Raji (cell line): ENCODE measurements around the gene PLEKHB1.

Experiments used
- POLR2A ChIP-seq: IDR thresholded peaks from 2 replicates; pipeline ENCODE4 v1.6.1; 2011; ENCODE audit warnings: low read depth, low read length, control low read depth; ENCODE audit not compliant: insufficient read depth

PLEKHB1 gene

DNA sequence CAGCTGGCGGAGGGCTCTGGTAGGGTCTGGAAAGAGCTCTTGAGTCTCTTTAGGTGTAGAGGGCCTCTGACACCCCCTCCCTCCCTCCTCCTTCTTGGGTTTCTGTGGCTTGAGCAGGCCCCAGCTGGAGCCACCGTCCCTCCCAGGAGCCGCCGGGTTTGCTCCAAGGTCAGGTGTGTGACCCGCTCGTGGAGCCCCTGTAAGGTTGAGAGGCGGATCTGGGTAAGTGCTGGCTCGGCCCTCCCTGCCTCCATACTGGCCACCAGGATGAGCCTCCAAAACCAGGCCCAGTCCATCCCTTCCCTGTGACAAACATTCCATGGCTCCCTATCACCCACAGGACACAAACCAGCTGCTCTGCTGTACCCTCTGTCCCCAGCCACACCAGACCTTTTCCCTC, 9.3 kb downstream of the PLEKHB1 start:
- no peak for TF ChIP-seq POLR2A

- no peak for TF ChIP-seq POLR2A
Observed at GRCh38 chr11:73656985-73657384, 10.6 kb downstream of the PLEKHB1 start.

DNA sequence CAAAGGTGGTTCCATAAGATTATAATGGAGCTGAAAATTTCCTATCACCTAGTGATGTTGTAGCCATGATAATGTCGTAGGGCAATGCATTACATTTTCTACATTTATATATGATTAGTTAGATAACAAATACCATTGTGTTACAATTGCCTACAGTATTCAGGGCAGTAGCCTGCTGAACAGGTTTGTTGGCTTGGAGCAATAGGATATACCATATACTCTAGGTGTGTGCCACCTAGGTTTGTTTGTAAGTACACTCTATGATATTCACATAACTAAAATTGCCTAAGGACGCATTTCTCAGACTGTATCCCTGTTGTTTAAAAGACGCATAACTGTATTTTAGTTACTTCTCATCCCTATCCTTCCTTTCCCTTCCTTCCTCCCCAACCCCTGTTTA, 13.6 kb downstream of the PLEKHB1 start:
- TF ChIP-seq POLR2A: no peak

- no peak for TF ChIP-seq POLR2A
Observed at GRCh38 chr11:73660497-73661034, 14.2 kb downstream of the PLEKHB1 start.

DNA sequence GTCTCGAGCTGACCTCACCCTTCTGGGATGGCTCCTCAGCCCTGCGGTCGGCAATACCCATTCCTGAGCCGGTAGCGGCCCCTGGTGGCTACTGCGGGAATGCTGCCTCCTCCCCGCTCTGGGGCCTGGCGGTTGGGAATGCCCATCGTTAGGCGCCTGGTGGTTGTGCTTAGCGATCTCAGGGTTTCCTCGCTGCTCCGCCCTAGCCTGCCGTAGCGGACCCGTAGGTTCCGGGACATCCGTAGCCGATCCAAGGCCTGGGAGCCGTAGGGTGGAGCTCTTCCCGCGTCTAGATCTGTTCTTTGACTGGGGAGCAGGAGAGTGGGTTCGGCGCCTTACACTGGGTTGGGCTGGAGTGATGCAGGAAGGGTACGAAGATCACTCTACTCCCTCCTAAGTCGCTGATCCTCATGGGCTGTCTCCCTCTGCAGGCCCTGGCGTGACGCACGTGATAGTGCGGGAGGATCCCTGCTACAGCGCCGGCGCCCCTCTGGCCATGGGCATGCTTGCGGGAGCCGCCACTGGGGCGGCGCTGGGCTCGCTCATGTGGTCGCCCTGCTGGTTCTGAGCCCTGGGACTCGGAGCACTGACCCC, 14.8 kb downstream of the PLEKHB1 start:
- TF ChIP-seq POLR2A: no peak

- TF ChIP-seq POLR2A: no peak
Observed at GRCh38 chr11:73662445-73663157, 16.2 kb downstream of the PLEKHB1 start.

DNA sequence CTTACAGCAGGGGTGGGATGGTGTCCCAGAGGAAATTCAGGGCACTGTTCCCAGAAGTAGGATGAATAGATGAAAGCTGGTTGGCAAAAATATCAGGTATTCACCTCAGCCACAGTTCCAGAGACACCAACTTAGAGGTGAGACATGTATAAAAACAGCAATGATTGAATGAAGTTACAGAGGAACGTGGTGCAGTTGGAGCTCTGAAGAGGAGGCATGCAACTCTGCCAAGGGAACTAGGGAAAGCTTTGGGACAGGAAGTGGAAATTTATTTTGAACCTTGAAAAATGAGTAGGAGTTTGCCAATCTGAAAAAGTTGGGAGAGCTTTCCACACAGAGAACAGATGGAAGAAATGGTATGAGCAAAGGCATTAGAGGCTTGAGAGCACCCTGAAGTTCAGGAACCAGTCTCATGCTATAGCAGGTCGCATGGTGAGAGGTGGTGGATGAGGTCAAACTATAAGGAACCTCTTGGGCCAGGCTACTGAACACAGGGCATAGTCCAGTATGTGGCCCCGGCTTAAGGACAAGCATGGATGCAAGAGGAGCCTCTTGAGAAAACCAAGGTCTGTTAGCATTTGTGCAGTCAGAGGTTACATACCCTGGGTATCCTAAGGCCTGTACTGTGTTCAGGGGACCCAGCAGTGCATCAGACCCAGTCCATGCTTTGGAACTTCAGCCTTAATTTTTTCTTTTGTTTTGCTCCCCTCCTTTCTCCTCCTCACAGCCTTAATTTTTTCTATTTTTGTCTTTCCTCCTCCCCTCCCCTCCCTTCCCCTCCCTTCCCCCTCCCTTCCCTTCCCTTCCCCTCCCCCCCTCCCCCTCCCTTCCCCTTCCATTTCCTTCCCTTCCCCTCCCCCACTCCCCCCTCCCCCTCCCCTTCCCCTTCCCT, 17.5 kb downstream of the PLEKHB1 start:
- no peak for TF ChIP-seq POLR2A

DNA sequence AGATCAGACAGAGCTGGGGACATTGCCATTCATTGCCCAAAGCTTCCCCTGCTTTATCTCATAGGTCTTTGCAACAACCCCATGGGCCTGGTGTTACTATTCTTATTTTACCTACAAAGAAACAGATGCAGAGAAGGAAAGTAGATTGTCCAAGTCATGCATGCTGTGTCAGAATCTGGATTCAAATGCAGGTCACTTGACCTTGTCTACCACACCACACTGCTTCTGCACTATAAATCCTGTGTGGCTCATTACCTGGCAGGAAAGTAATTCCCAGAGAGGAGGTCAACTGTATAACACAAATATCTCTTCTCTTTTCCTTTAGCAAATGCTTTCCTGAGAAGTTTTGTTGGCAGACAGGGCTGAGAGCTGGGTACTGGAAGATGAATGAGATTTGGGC, 18.5 kb downstream of the PLEKHB1 start:
- TF ChIP-seq POLR2A: no peak

DNA sequence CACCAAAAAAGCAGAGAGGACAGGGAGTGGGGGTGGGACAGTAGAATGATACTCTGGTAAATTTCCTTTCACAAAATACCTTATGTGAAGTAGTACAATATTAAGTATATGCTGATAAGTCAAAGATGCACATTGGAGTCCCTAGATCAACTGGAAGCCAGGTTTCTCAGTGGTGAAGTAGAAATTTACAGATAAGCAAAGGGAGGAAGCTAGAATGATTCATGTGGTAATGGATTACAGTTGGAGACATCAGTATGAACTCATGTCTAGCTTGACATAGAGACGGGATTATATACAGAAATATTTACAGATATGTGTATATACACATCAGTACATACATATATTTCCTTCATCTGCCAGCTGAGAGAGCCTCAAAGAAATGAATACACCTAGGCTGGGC, 21.5 kb downstream of the PLEKHB1 start:
- no peak for TF ChIP-seq POLR2A

GRCh38 chr11:73670808-73671207, 24.4 kb downstream of the PLEKHB1 start:
- TF ChIP-seq POLR2A: no peak

- TF ChIP-seq POLR2A: no peak
Observed at GRCh38 chr11:73671701-73672100, 25.3 kb downstream of the PLEKHB1 start.

- TF ChIP-seq POLR2A: no peak
Observed at GRCh38 chr11:73680687-73681086, 34.3 kb downstream of the PLEKHB1 start.

DNA sequence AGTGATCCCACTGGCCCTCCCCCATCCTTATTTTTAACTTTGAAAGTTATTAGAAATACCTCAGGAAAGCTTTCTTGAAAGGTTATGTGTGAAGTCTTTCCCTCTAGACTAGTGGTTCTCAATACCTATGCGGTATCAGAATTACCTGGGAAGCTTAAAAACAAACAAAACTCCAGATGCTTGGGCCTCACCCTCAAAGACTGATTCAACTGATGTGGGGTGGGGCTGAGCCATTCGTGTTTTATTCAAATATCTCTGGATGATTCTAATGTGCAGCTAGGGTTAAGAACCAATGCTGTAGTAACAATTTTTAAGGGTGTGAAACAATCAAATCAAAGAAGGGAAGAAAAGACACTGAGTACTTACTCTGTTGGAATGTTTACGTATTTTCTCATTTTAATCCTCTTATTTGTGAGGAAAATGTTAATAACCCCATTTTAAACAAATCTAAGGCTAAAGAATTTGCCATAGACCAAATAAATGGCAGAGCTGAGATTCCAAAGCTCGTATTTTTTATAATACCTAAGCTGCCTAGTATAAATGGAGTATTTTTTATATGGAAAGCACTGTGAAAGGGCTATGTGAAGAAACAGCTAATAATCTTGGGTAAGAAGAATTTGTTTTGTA, 47.6 kb downstream of the PLEKHB1 start:
- TF ChIP-seq POLR2A: no peak

- TF ChIP-seq POLR2A: no peak
Observed at GRCh38 chr11:73705053-73705452, 58.7 kb downstream of the PLEKHB1 start.

- TF ChIP-seq POLR2A: no peak
Observed at GRCh38 chr11:73710964-73711363, 64.6 kb downstream of the PLEKHB1 start.
